T-helper 2 cell treated with Interferon-gamma antibody and Interleukin-4, amounts not matched to agents 5 μg/mL and 100 μg/mL, for 36 hours (primary cell): Measurements from ENCODE around the gene TUBGCP6.

Experiments
- DNase-seq: peaks from one replicate; pipeline ENCODE4 v3.0.0; 2021; ENCODE audit warnings: low spot score
- H3K27ac Mint-ChIP-seq: one replicate; pipeline ENCODE4 v1.8.0; 2021; ENCODE audit warnings: mild to moderate bottlenecking, mixed read lengths
- H3K27me3 Mint-ChIP-seq: one replicate; pipeline ENCODE4 v1.8.0; 2021; ENCODE audit warnings: low read depth, mixed read lengths
- H3K36me3 Mint-ChIP-seq: one replicate; pipeline ENCODE4 v1.8.0; 2021; ENCODE audit warnings: low read depth, mixed read lengths
- H3K4me1 Mint-ChIP-seq: one replicate; pipeline ENCODE4 v1.8.0; 2021; ENCODE audit warnings: low read depth, mixed read lengths
- H3K4me3 Mint-ChIP-seq: one replicate; pipeline ENCODE4 v1.8.0; 2022; ENCODE audit warnings: mild to moderate bottlenecking, moderate library complexity, mixed read lengths
- H3K9me3 Mint-ChIP-seq: one replicate; pipeline ENCODE4 v1.8.0; 2021; ENCODE audit warnings: mixed read lengths

The TUBGCP6 gene

GRCh38 chr22:50243685-50244419, 971 bp downstream of the TUBGCP6 start:
- H3K4me1 Mint-ChIP-seq: peaks cover 15% of the 10 kb centered on the region
- peak overlapping the region; percentile 100 for H3K4me3 Mint-ChIP-seq
- H3K27me3 Mint-ChIP-seq: no peaks in the 10 kb centered on the region
- H3K9me3 Mint-ChIP-seq: no peaks in the 10 kb centered on the region
- peaks cover 23% of the 10 kb centered on the region for H3K36me3 Mint-ChIP-seq
- no peak for DNase-seq
- H3K27ac Mint-ChIP-seq: peak overlapping the region; percentile 100

- H3K36me3 Mint-ChIP-seq: peaks cover 25% of the 10 kb centered on the region
- no peak for DNase-seq
- H3K4me1 Mint-ChIP-seq: peaks cover 15% of the 10 kb centered on the region
- no peaks in the 10 kb centered on the region for H3K9me3 Mint-ChIP-seq
- peak overlapping the region; percentile 67 for H3K27ac Mint-ChIP-seq
- H3K4me3 Mint-ChIP-seq: peak overlapping the region; percentile 100
- H3K27me3 Mint-ChIP-seq: no peaks in the 10 kb centered on the region
Observed at GRCh38 chr22:50242406-50242949, 2.3 kb downstream of the TUBGCP6 start.

DNA sequence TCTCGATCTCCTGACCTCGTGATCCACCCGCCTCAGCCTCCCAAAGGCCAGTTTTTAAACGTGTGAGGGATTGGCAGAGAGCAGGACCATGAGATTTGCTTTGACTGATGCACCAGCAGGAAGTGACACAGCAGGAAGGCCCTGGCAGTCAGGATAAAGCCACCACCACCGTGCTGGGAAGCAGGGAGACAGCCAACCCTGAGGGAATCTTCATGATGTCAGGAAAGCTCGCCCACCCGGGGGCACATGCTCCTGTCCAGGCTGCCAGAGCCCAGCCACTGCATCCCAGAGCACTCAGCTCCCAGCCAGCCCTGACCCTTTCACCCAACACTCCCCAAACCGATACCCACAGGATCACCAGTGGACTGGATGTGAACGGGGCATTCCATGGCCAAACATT, 6.1 kb downstream of the TUBGCP6 start:
- peaks cover 13% of the 10 kb centered on the region for H3K4me1 Mint-ChIP-seq
- H3K27ac Mint-ChIP-seq: no peak overlapping the region
- H3K36me3 Mint-ChIP-seq: peaks cover 35% of the 10 kb centered on the region
- DNase-seq: no peak
- H3K9me3 Mint-ChIP-seq: peaks cover 8% of the 10 kb centered on the region
- no peak overlapping the region for H3K4me3 Mint-ChIP-seq
- no peaks in the 10 kb centered on the region for H3K27me3 Mint-ChIP-seq

DNA sequence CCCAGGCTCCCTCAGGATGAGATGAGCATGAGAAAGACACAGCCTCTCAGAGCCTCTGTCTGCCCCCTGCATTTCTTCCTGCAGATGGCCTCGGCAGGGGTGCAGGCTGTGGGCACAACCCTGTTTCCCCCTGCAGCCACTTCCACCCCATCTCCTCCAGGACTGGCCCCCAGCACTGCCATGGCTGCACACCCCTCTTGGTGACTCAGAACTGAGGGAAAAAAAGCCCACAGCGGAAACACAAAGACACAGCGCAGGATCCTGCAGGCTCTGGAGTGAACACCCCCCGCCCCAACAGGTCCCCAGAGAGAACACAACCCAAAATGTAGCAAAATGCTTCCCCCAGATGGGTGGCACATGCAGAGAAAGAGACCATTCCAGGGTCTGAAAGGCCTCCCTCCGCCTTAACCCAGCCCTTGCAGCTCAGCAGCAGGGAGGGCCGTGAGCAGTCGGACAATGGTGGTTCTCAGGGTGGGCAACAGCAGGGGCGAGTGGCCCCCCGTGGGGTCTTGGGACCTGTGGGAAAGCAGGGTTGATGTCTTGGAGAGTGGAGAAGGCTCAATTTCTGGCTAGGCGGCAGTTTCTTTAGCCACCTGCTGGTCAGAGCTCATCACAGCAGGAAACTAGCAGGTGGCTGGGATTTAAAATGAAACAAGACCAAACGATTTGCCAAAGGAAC, 8.0 kb downstream of the TUBGCP6 start:
- peaks cover 8% of the 10 kb centered on the region for H3K4me1 Mint-ChIP-seq
- peaks cover 8% of the 10 kb centered on the region for H3K9me3 Mint-ChIP-seq
- H3K36me3 Mint-ChIP-seq: peaks cover 38% of the 10 kb centered on the region
- H3K27me3 Mint-ChIP-seq: no peaks in the 10 kb centered on the region
- no peak for DNase-seq
- H3K4me3 Mint-ChIP-seq: no peak overlapping the region
- H3K27ac Mint-ChIP-seq: no peak overlapping the region

DNA sequence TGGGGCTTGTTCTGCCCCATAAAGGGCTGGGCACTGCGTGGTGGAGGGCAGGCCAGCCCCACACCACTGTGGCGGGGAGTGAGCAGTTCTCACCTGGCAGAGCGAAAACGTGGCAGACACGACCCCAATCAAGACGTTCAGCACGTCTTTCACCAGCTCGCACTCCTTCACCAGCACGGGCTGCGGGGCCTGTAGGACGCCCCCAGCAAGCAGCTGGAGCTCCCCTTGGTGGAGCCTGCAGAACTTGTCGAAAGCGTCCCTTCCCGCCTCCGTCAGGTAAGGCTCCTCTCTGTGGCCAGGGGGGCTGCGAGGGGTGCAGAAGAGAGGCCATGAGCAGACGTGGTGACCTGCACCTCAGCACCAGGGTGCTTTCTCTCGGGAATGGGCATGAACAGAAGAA, 11.6 kb downstream of the TUBGCP6 start:
- no peaks in the 10 kb centered on the region for H3K27me3 Mint-ChIP-seq
- no peaks in the 10 kb centered on the region for H3K4me1 Mint-ChIP-seq
- no peak overlapping the region for H3K27ac Mint-ChIP-seq
- H3K4me3 Mint-ChIP-seq: no peak overlapping the region
- H3K9me3 Mint-ChIP-seq: peaks cover 8% of the 10 kb centered on the region
- peaks cover 40% of the 10 kb centered on the region for H3K36me3 Mint-ChIP-seq
- DNase-seq: no peak

GRCh38 chr22:50232481-50233151, 12.2 kb downstream of the TUBGCP6 start:
- Mint-ChIP-seq H3K4me1 (no peaks in the 10 kb centered on the region), H3K27me3 (no peaks in the 10 kb centered on the region), H3K27ac (no peak overlapping the region), H3K4me3 (no peak overlapping the region), H3K9me3 (peaks cover 8% of the 10 kb centered on the region), H3K36me3 (peaks cover 35% of the 10 kb centered on the region)
- DNase-seq: no peak

DNA sequence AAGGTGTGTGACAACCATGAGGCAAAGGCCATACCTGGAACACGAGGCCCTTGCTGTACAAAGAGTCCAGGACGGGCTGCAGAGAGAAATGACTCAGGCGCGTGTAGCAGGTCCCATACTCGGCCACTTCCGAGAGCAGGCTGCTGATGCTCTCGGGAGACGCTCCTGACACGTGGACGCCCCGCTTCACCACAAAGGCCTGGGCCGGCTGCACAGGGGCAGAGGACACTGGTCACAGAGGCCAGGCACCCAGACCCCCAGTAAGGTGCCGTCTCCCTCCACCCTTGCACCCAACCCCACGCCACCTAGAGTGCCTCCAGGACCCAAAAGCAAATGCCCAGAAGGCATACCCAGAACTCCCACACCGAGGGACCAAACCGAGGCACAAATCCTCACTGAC, 15.5 kb downstream of the TUBGCP6 start:
- Mint-ChIP-seq H3K4me1 (no peaks in the 10 kb centered on the region), H3K9me3 (no peaks in the 10 kb centered on the region), H3K27ac (no peak overlapping the region), H3K27me3 (no peaks in the 10 kb centered on the region), H3K4me3 (no peak overlapping the region), H3K36me3 (peaks cover 25% of the 10 kb centered on the region)
- no peak for DNase-seq

- H3K9me3 Mint-ChIP-seq: no peaks in the 10 kb centered on the region
- DNase-seq: no peak
- H3K36me3 Mint-ChIP-seq: peaks cover 20% of the 10 kb centered on the region
- no peaks in the 10 kb centered on the region for H3K4me1 Mint-ChIP-seq
- H3K27ac Mint-ChIP-seq: no peak overlapping the region
- H3K27me3 Mint-ChIP-seq: no peaks in the 10 kb centered on the region
- H3K4me3 Mint-ChIP-seq: no peak overlapping the region
Observed at GRCh38 chr22:50228366-50228765, 16.5 kb downstream of the TUBGCP6 start.

DNA sequence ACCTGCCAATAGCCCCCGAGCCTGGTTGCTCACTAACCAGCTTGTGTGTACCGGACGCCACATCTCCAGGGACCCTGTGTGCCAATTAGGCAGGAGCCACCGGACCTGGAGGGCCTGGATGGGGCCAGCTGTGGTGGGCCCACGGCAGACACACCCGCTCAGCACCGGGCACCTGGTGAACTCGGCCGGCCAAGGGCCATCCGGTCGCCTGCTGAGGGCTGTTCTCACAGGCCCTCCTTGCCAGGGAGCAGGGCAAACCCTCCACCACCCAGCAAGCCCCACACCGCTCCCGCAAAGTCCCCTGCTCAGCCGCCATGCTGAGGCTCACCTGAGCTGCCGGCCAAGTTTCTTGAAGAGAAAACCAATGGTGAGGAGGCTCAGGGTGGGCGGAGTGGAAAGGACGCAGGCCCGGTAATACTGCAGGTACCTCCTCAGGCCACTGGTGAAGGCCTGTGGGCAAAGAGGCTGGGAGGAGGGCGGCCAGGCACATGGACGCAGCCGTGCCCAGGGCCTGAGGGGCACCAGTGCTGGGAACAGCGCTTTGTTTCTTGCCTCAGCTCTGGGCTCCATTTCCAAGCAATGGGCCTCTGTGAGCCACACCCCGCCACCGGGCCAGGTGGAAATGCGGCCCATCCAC, 17.1 kb downstream of the TUBGCP6 start:
- Mint-ChIP-seq H3K4me3 (no peak overlapping the region), H3K27ac (no peak overlapping the region), H3K27me3 (no peaks in the 10 kb centered on the region), H3K9me3 (no peaks in the 10 kb centered on the region), H3K4me1 (no peaks in the 10 kb centered on the region), H3K36me3 (peaks cover 20% of the 10 kb centered on the region)
- DNase-seq: no peak

GRCh38 chr22:50226875-50227165, 18.0 kb downstream of the TUBGCP6 start:
- Mint-ChIP-seq H3K27ac (no peak overlapping the region), H3K36me3 (peaks cover 18% of the 10 kb centered on the region), H3K9me3 (no peaks in the 10 kb centered on the region), H3K4me3 (no peak overlapping the region), H3K4me1 (no peaks in the 10 kb centered on the region), H3K27me3 (no peaks in the 10 kb centered on the region)
- DNase-seq: no peak

DNA sequence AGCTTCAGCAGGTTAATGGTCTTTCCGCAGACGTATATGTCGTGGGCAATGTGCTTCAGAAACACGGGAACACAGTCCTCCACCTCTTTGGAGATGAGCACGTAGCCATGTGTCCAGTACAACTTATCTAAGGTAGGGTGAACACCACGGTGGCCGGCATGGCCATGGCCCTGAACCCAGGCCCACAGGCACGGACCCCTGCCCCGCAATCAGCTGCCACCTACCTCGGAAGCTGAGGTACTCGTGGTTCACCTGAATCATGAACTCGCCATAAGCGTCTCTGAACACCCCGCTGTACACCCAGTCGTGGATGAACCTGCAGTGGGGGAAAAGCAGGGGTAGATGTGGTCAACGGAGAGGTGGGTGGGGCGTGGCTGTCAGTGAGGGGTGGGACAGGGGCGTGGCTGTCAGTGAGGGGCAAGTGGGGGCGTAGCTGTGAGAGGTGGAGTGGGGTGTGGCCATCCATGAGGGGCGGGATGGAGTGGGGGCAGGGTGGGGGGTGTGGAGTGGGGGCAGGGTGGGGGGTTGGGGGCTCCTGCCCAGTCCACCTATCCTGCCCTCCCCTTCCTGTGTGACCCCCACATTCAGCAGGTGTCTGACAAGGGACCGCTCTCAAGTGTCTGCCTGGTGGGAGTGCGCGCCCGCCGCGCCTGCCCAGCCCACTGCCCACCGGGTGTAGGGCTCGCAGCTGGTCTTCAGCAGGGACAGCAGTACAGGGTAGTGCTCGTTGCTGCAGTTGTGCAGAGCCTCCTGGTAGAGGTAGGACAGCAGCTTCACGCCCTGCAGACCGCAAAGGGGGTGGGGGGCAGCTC, 18.6 kb downstream of the TUBGCP6 start:
- Mint-ChIP-seq H3K9me3 (no peaks in the 10 kb centered on the region), H3K4me3 (no peak overlapping the region), H3K36me3 (peaks cover 18% of the 10 kb centered on the region), H3K4me1 (no peaks in the 10 kb centered on the region), H3K27ac (no peak overlapping the region), H3K27me3 (no peaks in the 10 kb centered on the region)
- DNase-seq: no peak

GRCh38 chr22:50225200-50225969, 19.4 kb downstream of the TUBGCP6 start:
- Mint-ChIP-seq H3K27ac (no peak overlapping the region), H3K36me3 (peaks cover 22% of the 10 kb centered on the region), H3K27me3 (no peaks in the 10 kb centered on the region), H3K4me1 (no peaks in the 10 kb centered on the region), H3K4me3 (no peak overlapping the region), H3K9me3 (no peaks in the 10 kb centered on the region)
- no peak for DNase-seq

GRCh38 chr22:50224071-50224470, 20.8 kb downstream of the TUBGCP6 start:
- Mint-ChIP-seq H3K27ac (no peak overlapping the region), H3K36me3 (peaks cover 15% of the 10 kb centered on the region), H3K9me3 (no peaks in the 10 kb centered on the region), H3K4me1 (no peaks in the 10 kb centered on the region), H3K27me3 (no peaks in the 10 kb centered on the region), H3K4me3 (no peak overlapping the region)
- no peak for DNase-seq
